Endothelial cell of umbilical vein (primary cell): ENCODE data around the gene HOXD10. TPM values are rescaled to one million over a fixed set of nuclear protein-coding genes. Genes with fewer than 3 reads are reported as not detected.
A peak's percentile ranks its signal among the peaks of the same experiment; 100 is the strongest.

Source experiments
- BruUV-seq: library from RNA; stranded (reverse); fragments of 400-500 nt; replicated peaks from 2 replicates; lab custom pipeline; 2021; lab: Mats Ljungman, UMichigan
- CTCF ChIA-PET: fragments of 300-600, 350-600 bp; sonication (Branson Sonifier 250); formaldehyde crosslinking; loops from one replicate; lab custom pipeline; 2021; ENCODE audit warnings: antibody characterized with exemption, inconsistent platforms; lab: Charles Lee
- POLR2A ChIA-PET: fragments of 300-600, 350-600 bp; sonication (Branson Sonifier 250); formaldehyde crosslinking; loops from one replicate; lab custom pipeline; 2021; ENCODE audit warnings: antibody characterized with exemption, inconsistent platforms; lab: Charles Lee
- DNase-seq: peaks from one replicate; pipeline ENCODE4 v3.0.0-alpha.2; 2011; ENCODE audit warnings: low read depth, low spot score
- FAIRE-seq: peaks from 2 replicates; lab custom pipeline; 2011; peaks lifted over from hg19 to GRCh38; lab: Jason Lieb, UNC
- H2AFZ ChIP-seq: 2 replicates; pipeline ENCODE4 v1.6.0; 2012; ENCODE audit warnings: low read depth, low read length, control low read depth, inconsistent platforms
- H3K27ac ChIP-seq: 2 replicates; pipeline ENCODE4 v1.5.1; 2011; ENCODE audit warnings: low read depth, mild to moderate bottlenecking, control low read depth, low read length, moderate library complexity; ENCODE audit not compliant: insufficient read depth
- H3K27me3 ChIP-seq, 2 experiments: 2 replicates each; pipeline versions ENCODE4 v1.6.0 to v1.6.1; 2011; ENCODE audit warnings: low read length in 2 of 2, mixed read lengths in 1 of 2; ENCODE audit not compliant: control insufficient read depth in 2 of 2, insufficient read depth in 2 of 2
- H3K36me3 ChIP-seq, 2 experiments: 2 replicates in 1 of 2; 3 replicates in 1 of 2; pipeline ENCODE4 v1.5.1; 2011; ENCODE audit warnings: low read length in 2 of 2, mild to moderate bottlenecking in 1 of 2, moderate library complexity in 1 of 2; ENCODE audit not compliant: control insufficient read depth in 2 of 2, insufficient read depth in 2 of 2; ENCODE audit errors: extremely low read depth in 1 of 2
- H3K4me1 ChIP-seq: 3 replicates; pipeline ENCODE4 v1.5.1; 2011; ENCODE audit warnings: mild to moderate bottlenecking, low read length; ENCODE audit not compliant: control insufficient read depth, insufficient read depth; ENCODE audit errors: extremely low read depth
- H3K4me2 ChIP-seq: 2 replicates; pipeline ENCODE4 v1.6.1; 2011; ENCODE audit warnings: low read length, control low read depth, mixed read lengths; ENCODE audit not compliant: insufficient read depth
- H3K4me3 ChIP-seq, 3 experiments: fragments of 200-600 bp in 1 of 3; sonication (generic), shearing (Covaris generic) in 1 of 3; replicated peaks in 1 of 3; 2 replicates each; pipeline ENCODE4 v1.5.1; 2011 to 2016; ENCODE audit warnings: control low read depth in 3 of 3, low read length in 3 of 3, mild to moderate bottlenecking in 2 of 3, inconsistent platforms in 1 of 3, low read depth in 1 of 3, moderate library complexity in 1 of 3; ENCODE audit not compliant: insufficient read depth in 1 of 3
- H3K79me2 ChIP-seq: 2 replicates; pipeline ENCODE4 v1.6.0; 2012; ENCODE audit warnings: low read length, inconsistent platforms; ENCODE audit not compliant: control insufficient read depth, insufficient read depth
- H3K9ac ChIP-seq: replicated peaks from 2 replicates; pipeline ENCODE3; 2011; ENCODE audit warnings: low read length, control low read depth; ENCODE audit not compliant: insufficient read depth; ENCODE audit errors: extremely low read depth
- H3K9me1 ChIP-seq: replicated peaks from 3 replicates; pipeline ENCODE4 v1.6.0; 2011; ENCODE audit warnings: mild to moderate bottlenecking, low read length; ENCODE audit not compliant: control insufficient read depth, insufficient read depth; ENCODE audit errors: extremely low read depth
- H3K9me3 ChIP-seq: replicated peaks from 2 replicates; pipeline ENCODE4 v1.5.1; 2012; ENCODE audit warnings: low read length, inconsistent platforms; ENCODE audit not compliant: control insufficient read depth, insufficient read depth
- H4K20me1 ChIP-seq: replicated peaks from 2 replicates; pipeline ENCODE3; 2011; ENCODE audit warnings: mild to moderate bottlenecking, low read length; ENCODE audit not compliant: control insufficient read depth, insufficient read depth; ENCODE audit errors: extremely low read depth
- EZH2 ChIP-seq: IDR thresholded peaks from 2 replicates; pipeline ENCODE4 v1.6.1; 2012; ENCODE audit warnings: borderline replicate concordance, low read depth, mild to moderate bottlenecking, moderate library complexity, low read length, inconsistent platforms; ENCODE audit not compliant: severe bottlenecking
- FOS ChIP-seq: IDR thresholded peaks from 2 replicates; pipeline ENCODE4 v1.6.1; 2011; ENCODE audit warnings: mild to moderate bottlenecking, low read length, moderate library complexity, borderline replicate concordance; ENCODE audit not compliant: insufficient read depth
- GATA2 ChIP-seq: IDR thresholded peaks from 2 replicates; pipeline ENCODE4 v1.7.0; 2011; ENCODE audit warnings: low read depth, mild to moderate bottlenecking, moderate library complexity, mixed read lengths, low read length; ENCODE audit not compliant: insufficient read length, insufficient read depth
- JUN ChIP-seq: IDR thresholded peaks from 2 replicates; pipeline ENCODE4 v1.6.1; 2011; ENCODE audit warnings: borderline replicate concordance, low read depth; ENCODE audit not compliant: insufficient read length, insufficient read depth
- MYC ChIP-seq: IDR thresholded peaks from one replicate; pipeline ENCODE4 v1.6.1; 2011; ENCODE audit warnings: mild to moderate bottlenecking, low read depth, low read length
- POLR2A ChIP-seq: IDR thresholded peaks from 2 replicates; pipeline ENCODE4 v1.6.1; 2012; ENCODE audit warnings: low read depth, mild to moderate bottlenecking, control low read depth, low read length
- POLR2AphosphoS5 ChIP-seq: IDR thresholded peaks from 2 replicates; pipeline ENCODE4 v1.6.1; 2012; ENCODE audit warnings: low read depth, mild to moderate bottlenecking, control low read depth, low read length, moderate library complexity; ENCODE audit not compliant: insufficient read depth
- dilution Hi-C: fragments of 300-500 bp; cut with MboI; formaldehyde crosslinking; loops from one replicate; pipeline ENCODE4 v1.15.0; 2019; ENCODE audit warnings: low sequenced_read_pairs; ENCODE audit not compliant: extremely low pct_ligation_motif_present
- intact Hi-C: fragments of 100-400 bp; cut with micrococcal nuclease; formaldehyde crosslinking; loops from one replicate; pipeline ENCODE4 v1.10.0; 2022
- polyA plus RNA-seq, 4 experiments: library from polyadenylated mRNA; depleted of rRNA in 3 of 4; stranded (reverse) in 3 of 4; unstranded in 1 of 4; fragments of >200 nt; gene quantifications; 2 replicates each; pipeline versions ENCODE4 v1.2.1 to v1.2.3, GENCODE V29; 2011 to 2012; ENCODE audit warnings: missing spikeins in 1 of 4
- total RNA-seq: library from RNA; stranded (reverse); gene quantifications from 2 replicates; pipeline ENCODE4 v1.2.3, GENCODE V29; 2021
- TF ChIP-seq, protein P1 (sequence below): IDR thresholded peaks from 2 replicates; pipeline ENCODE4 v1.6.1; 2011; ENCODE audit not compliant: insufficient read depth, insufficient read length
- TF ChIP-seq, protein P2 (sequence below), 2 donors: IDR thresholded peaks; 1 replicate in 1 of 2; 2 replicates in 1 of 2; pipeline ENCODE4 v1.5.1; 2011; ENCODE audit warnings: low read length in 2 of 2, mild to moderate bottlenecking in 2 of 2, moderate library complexity in 2 of 2, control low read depth in 1 of 2, inconsistent platforms in 1 of 2, low read depth in 1 of 2; ENCODE audit not compliant: insufficient read depth in 1 of 2; ENCODE audit errors: extremely low read depth in 1 of 2

HOXD10 gene
- total and polyA plus RNA-seq, 2 donors (not counting 3 experiments of a cell fraction or from before 2014, with no cell fraction given) = not detected

DNA sequence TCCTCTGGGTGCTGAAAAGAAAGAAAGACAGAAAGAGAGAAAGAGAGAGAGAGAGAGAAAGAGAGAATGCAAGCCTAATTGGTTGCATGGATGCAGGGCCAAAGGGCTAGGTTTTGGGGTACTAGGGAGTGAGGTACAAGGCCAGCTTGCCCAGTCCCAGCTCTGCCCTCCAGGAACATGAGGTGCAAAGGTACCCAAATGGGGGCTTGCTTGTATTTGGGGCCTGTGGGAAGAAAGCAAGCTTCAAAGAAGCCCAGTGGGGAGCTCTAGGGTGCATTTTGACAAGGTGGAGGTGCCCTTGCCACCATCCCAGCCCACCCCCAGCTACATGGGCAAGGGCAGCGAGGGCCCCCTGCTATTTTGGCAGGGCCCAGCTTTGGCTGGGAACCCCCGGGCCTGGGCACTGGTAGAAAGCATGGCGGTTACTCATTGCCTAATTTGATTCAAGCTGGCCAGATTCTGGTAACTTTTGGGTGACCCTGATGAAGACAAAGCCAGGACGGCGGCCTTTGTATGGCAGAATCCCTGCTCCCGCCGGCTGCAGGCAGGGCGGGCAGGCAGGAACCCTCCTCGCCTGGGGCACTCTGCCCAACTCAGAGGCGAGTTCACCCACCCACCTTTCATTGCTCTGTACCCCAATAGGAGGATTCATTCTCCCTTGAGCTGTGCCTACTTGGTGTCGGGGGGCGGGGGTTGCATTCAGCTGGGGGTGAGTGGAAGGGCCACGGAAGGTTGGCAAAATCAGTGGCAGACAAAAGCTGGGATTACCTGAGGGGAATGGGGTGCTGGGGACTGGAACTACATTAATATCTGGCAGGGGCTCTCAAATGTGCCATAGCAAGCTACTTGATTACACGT lies 34.2 kb downstream of the HOXD10 start:
- Histone ChIP-seq H3K4me2 (no peak overlapping the region), H3K27ac (no peak overlapping the region), H3K9ac (no peak overlapping the region), H3K9me1 (no peaks in the 10 kb centered on the region), H4K20me1 (no peaks in the 10 kb centered on the region), H2AFZ (no peak overlapping the region), H3K4me1 (no peaks in the 10 kb centered on the region), H3K9me3 (no peaks in the 10 kb centered on the region), H3K4me3 (no peak overlapping the region), H3K36me3 (peaks cover 2 to 22% of the 10 kb centered on the region in 2 experiments), H3K27me3 (no peaks in the 10 kb centered on the region), H3K79me2 (peaks cover 32% of the 10 kb centered on the region)
- no peak for DNase-seq
- no peak for TF ChIP-seq JUN
- no peak for TF ChIP-seq FOS
- TF ChIP-seq, protein P1, sequence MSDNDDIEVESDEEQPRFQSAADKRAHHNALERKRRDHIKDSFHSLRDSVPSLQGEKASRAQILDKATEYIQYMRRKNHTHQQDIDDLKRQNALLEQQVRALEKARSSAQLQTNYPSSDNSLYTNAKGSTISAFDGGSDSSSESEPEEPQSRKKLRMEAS = no peak
- TF ChIP-seq POLR2AphosphoS5 = no peak
- TF ChIP-seq GATA2 = no peak
- TF ChIP-seq POLR2A = no peak
- TF ChIP-seq MYC = no peak
- TF ChIP-seq, protein P2, sequence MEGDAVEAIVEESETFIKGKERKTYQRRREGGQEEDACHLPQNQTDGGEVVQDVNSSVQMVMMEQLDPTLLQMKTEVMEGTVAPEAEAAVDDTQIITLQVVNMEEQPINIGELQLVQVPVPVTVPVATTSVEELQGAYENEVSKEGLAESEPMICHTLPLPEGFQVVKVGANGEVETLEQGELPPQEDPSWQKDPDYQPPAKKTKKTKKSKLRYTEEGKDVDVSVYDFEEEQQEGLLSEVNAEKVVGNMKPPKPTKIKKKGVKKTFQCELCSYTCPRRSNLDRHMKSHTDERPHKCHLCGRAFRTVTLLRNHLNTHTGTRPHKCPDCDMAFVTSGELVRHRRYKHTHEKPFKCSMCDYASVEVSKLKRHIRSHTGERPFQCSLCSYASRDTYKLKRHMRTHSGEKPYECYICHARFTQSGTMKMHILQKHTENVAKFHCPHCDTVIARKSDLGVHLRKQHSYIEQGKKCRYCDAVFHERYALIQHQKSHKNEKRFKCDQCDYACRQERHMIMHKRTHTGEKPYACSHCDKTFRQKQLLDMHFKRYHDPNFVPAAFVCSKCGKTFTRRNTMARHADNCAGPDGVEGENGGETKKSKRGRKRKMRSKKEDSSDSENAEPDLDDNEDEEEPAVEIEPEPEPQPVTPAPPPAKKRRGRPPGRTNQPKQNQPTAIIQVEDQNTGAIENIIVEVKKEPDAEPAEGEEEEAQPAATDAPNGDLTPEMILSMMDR (IDR thresholded peaks at IDR 0.05; ENCODE audit: extremely low read depth in 1 of 2, insufficient read depth in 1 of 2, low read depth in 1 of 2, low read length in 2 of 2) = no peak
- no peak for TF ChIP-seq EZH2
- FAIRE-seq = no peak
- dilution Hi-C loops = no loop called here
- POLR2A ChIA-PET = no interaction called here
- CTCF ChIA-PET = interaction anchor here (1.0 to 3.0 kb wide), 7 partner anchors 10 to 500 kb away, joined by 3 to 11 read pairs (median 4); no protein-coding TSS in a partner anchor
- TSS peak; percentile 14 for BruUV-seq
- intact Hi-C loops = no loop called here
